SJCRH30 (cell line): Measurements from ENCODE around the gene DPYSL5. TPM values are rescaled to one million over a fixed set of nuclear protein-coding genes. Genes with fewer than 3 reads are reported as not detected.

Experiments used
- DNase-seq, 2 experiments: peaks; one replicate each; pipeline ENCODE4 v3.0.0-alpha.2; 2015 to 2020
- H3K27ac ChIP-seq: fragments of 250-450 bp; sonication (Bioruptor Pico); 2 replicates; pipeline ENCODE4 v1.5.1; 2020; ENCODE audit warnings: mild to moderate bottlenecking, moderate library complexity
- H3K27me3 ChIP-seq: fragments of 250-450 bp; sonication (Bioruptor Pico); 2 replicates; pipeline ENCODE4 v1.5.1; 2020; ENCODE audit warnings: mild to moderate bottlenecking, moderate library complexity
- H3K36me3 ChIP-seq: fragments of 250-450 bp; sonication (Bioruptor Pico); 2 replicates; pipeline ENCODE4 v1.5.1; 2020; ENCODE audit warnings: mild to moderate bottlenecking, moderate library complexity
- H3K4me1 ChIP-seq: fragments of 250-450 bp; sonication (Bioruptor Pico); 2 replicates; pipeline ENCODE4 v1.5.1; 2020; ENCODE audit warnings: mild to moderate bottlenecking, moderate library complexity
- H3K4me3 ChIP-seq: fragments of 250-450 bp; sonication (Bioruptor Pico); 2 replicates; pipeline ENCODE4 v1.5.1; 2020; ENCODE audit warnings: mild to moderate bottlenecking, moderate library complexity
- H3K9me3 ChIP-seq: fragments of 250-450 bp; sonication (Bioruptor Pico); replicated peaks from 2 replicates; pipeline ENCODE4 v1.5.1; 2020; ENCODE audit warnings: mild to moderate bottlenecking, moderate library complexity
- total RNA-seq: library from RNA; depleted of rRNA; stranded (reverse); fragments of >200 nt; shearing (Covaris generic); gene quantifications from 2 replicates; pipeline ENCODE4 v1.2.3, GENCODE V29; 2014

DPYSL5 gene
- total RNA-seq, 1 experiment from 2014 or later, result 1.2 TPM

- no peak for DNase-seq
- no peak overlapping the region for H3K4me3 ChIP-seq
- H3K27me3 ChIP-seq, result peaks cover 14% of the 10 kb centered on the region; the same call in 1 of the 2 replicates
- H3K27ac ChIP-seq, result no peak overlapping the region
- H3K4me1 ChIP-seq, result no peaks in the 10 kb centered on the region
- H3K9me3 ChIP-seq, result no peaks in the 10 kb centered on the region
- H3K36me3 ChIP-seq, result no peaks in the 10 kb centered on the region
Measured at GRCh38 chr2:26897807-26898479, 50.0 kb downstream of the DPYSL5 start.

- H3K36me3 ChIP-seq, result no peaks in the 10 kb centered on the region
- peaks cover 14% of the 10 kb centered on the region; the same call in 1 of the 2 replicates for H3K27me3 ChIP-seq
- H3K4me3 ChIP-seq, result no peak overlapping the region
- no peak for DNase-seq
- no peaks in the 10 kb centered on the region for H3K9me3 ChIP-seq
- H3K4me1 ChIP-seq, result no peaks in the 10 kb centered on the region
- no peak overlapping the region for H3K27ac ChIP-seq
Measured at GRCh38 chr2:26898480-26899078, 50.6 kb downstream of the DPYSL5 start.

GRCh38 chr2:26899500-26900164 lies 51.7 kb downstream of the DPYSL5 start:
- peaks cover 14% of the 10 kb centered on the region; the same call in 1 of the 2 replicates for H3K27me3 ChIP-seq
- H3K4me3 ChIP-seq, result no peak overlapping the region
- no peaks in the 10 kb centered on the region for H3K9me3 ChIP-seq
- DNase-seq, result no peak
- no peaks in the 10 kb centered on the region for H3K36me3 ChIP-seq
- no peak overlapping the region for H3K27ac ChIP-seq
- no peaks in the 10 kb centered on the region for H3K4me1 ChIP-seq

- Histone ChIP-seq H3K27ac (no peak overlapping the region), H3K9me3 (no peaks in the 10 kb centered on the region), H3K4me1 (no peaks in the 10 kb centered on the region), H3K36me3 (no peaks in the 10 kb centered on the region), H3K4me3 (no peak overlapping the region), H3K27me3 (peaks cover 24% of the 10 kb centered on the region; the same call in 1 of the 2 replicates)
- no peak for DNase-seq
Measured at GRCh38 chr2:26900831-26901321, 52.9 kb downstream of the DPYSL5 start.

- Histone ChIP-seq H3K36me3 (no peaks in the 10 kb centered on the region), H3K4me3 (no peak overlapping the region), H3K27me3 (peaks cover 26% of the 10 kb centered on the region; the same call in 1 of the 2 replicates), H3K4me1 (no peaks in the 10 kb centered on the region), H3K9me3 (no peaks in the 10 kb centered on the region), H3K27ac (no peak overlapping the region)
- no peak for DNase-seq
Measured at GRCh38 chr2:26901326-26902183, 53.6 kb downstream of the DPYSL5 start.

- H3K4me1 ChIP-seq, result no peaks in the 10 kb centered on the region
- H3K36me3 ChIP-seq, result no peaks in the 10 kb centered on the region
- H3K27me3 ChIP-seq, result peaks cover 26% of the 10 kb centered on the region
- H3K4me3 ChIP-seq, result no peak overlapping the region
- DNase-seq, result no peak
- H3K9me3 ChIP-seq, result no peaks in the 10 kb centered on the region
- H3K27ac ChIP-seq, result no peak overlapping the region
Measured at GRCh38 chr2:26903676-26904075, 55.7 kb downstream of the DPYSL5 start.

- H3K4me3 ChIP-seq, result no peak overlapping the region
- H3K36me3 ChIP-seq, result no peaks in the 10 kb centered on the region
- no peak for DNase-seq
- H3K9me3 ChIP-seq, result no peaks in the 10 kb centered on the region
- peaks cover 26% of the 10 kb centered on the region for H3K27me3 ChIP-seq
- no peak overlapping the region for H3K27ac ChIP-seq
- H3K4me1 ChIP-seq, result no peaks in the 10 kb centered on the region
Measured at GRCh38 chr2:26904839-26905238, 56.9 kb downstream of the DPYSL5 start.

- Histone ChIP-seq H3K4me1 (no peaks in the 10 kb centered on the region), H3K4me3 (no peak overlapping the region), H3K27ac (no peak overlapping the region), H3K27me3 (peaks cover 20% of the 10 kb centered on the region), H3K9me3 (no peaks in the 10 kb centered on the region), H3K36me3 (no peaks in the 10 kb centered on the region)
- no peak for DNase-seq
Measured at GRCh38 chr2:26905341-26906198, 57.6 kb downstream of the DPYSL5 start.

- no peaks in the 10 kb centered on the region for H3K9me3 ChIP-seq
- no peaks in the 10 kb centered on the region for H3K36me3 ChIP-seq
- H3K4me1 ChIP-seq, result no peaks in the 10 kb centered on the region; the same call in 1 of the 2 replicates
- no peak for DNase-seq
- no peak overlapping the region for H3K4me3 ChIP-seq
- H3K27ac ChIP-seq, result no peak overlapping the region
- H3K27me3 ChIP-seq, result peaks cover 20% of the 10 kb centered on the region
Measured at GRCh38 chr2:26907416-26907815, 59.5 kb downstream of the DPYSL5 start.

- no peak overlapping the region for H3K4me3 ChIP-seq
- H3K27me3 ChIP-seq, result peaks cover 35% of the 10 kb centered on the region
- H3K4me1 ChIP-seq, result no peaks in the 10 kb centered on the region; the same call in 1 of the 2 replicates
- no peak overlapping the region for H3K27ac ChIP-seq
- DNase-seq, result no peak
- H3K9me3 ChIP-seq, result no peaks in the 10 kb centered on the region
- no peaks in the 10 kb centered on the region for H3K36me3 ChIP-seq
Measured at GRCh38 chr2:26910176-26910575, 62.2 kb downstream of the DPYSL5 start.

- no peaks in the 10 kb centered on the region for H3K36me3 ChIP-seq
- peak in 1 of 2 experiments; percentile 23 for DNase-seq
- H3K27me3 ChIP-seq, result peaks cover 42% of the 10 kb centered on the region
- no peaks in the 10 kb centered on the region; the same call in 1 of the 2 replicates for H3K4me1 ChIP-seq
- H3K27ac ChIP-seq, result no peak overlapping the region
- no peaks in the 10 kb centered on the region for H3K9me3 ChIP-seq
- H3K4me3 ChIP-seq, result no peak overlapping the region
Measured at GRCh38 chr2:26911911-26912861, 64.3 kb downstream of the DPYSL5 start.

GRCh38 chr2:26913606-26913998 lies 65.7 kb downstream of the DPYSL5 start:
- DNase-seq, result no peak
- Histone ChIP-seq H3K27ac (no peak overlapping the region), H3K4me1 (no peaks in the 10 kb centered on the region; the same call in 1 of the 2 replicates), H3K4me3 (no peak overlapping the region), H3K27me3 (peaks cover 42% of the 10 kb centered on the region), H3K9me3 (no peaks in the 10 kb centered on the region), H3K36me3 (no peaks in the 10 kb centered on the region)
